Measurements from ENCODE around the gene PRXL2C.

GRCh38 chr9:96607971-96608370 lies 47.1 kb downstream of the PRXL2C start:
- TF ChIP-seq, protein P1, sequence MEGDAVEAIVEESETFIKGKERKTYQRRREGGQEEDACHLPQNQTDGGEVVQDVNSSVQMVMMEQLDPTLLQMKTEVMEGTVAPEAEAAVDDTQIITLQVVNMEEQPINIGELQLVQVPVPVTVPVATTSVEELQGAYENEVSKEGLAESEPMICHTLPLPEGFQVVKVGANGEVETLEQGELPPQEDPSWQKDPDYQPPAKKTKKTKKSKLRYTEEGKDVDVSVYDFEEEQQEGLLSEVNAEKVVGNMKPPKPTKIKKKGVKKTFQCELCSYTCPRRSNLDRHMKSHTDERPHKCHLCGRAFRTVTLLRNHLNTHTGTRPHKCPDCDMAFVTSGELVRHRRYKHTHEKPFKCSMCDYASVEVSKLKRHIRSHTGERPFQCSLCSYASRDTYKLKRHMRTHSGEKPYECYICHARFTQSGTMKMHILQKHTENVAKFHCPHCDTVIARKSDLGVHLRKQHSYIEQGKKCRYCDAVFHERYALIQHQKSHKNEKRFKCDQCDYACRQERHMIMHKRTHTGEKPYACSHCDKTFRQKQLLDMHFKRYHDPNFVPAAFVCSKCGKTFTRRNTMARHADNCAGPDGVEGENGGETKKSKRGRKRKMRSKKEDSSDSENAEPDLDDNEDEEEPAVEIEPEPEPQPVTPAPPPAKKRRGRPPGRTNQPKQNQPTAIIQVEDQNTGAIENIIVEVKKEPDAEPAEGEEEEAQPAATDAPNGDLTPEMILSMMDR (IDR thresholded peaks at IDR 0.05) = no peak
- TF ChIP-seq POLR2A (IDR thresholded peaks at IDR 0.05) = no peak
